NCI-H146 treated with DMSO at 0.1 percent for 48 hours (cell line): ENCODE measurements around the gene TMEM203.

Source experiments
- DNase-seq: peaks from one replicate; lab custom pipeline; 2025; ENCODE audit not compliant: unreplicated experiment; lab: John Stamatoyannopoulos, UW

Gene TMEM203

DNA sequence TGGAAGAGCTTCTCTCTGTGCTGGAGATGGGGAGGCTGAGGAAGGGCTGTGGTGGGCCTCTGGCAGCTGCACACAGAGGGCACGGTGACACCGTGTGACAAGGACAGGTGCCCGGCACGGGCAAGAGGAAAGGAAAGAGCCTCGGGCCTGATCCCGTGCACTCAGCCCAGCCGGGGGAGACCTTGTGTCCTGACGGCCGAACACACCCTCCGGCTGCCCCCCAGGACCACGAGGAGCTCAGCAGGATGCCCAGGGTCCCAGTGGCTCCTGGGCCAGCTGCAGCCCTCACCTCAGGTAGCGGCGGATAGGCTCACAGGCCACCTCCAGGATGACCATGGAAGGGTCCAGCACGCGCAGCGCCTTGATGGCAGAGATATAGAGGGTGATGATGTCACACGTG is 22.6 kb downstream of the TMEM203 start:
- DNase-seq, result no peak

DNA sequence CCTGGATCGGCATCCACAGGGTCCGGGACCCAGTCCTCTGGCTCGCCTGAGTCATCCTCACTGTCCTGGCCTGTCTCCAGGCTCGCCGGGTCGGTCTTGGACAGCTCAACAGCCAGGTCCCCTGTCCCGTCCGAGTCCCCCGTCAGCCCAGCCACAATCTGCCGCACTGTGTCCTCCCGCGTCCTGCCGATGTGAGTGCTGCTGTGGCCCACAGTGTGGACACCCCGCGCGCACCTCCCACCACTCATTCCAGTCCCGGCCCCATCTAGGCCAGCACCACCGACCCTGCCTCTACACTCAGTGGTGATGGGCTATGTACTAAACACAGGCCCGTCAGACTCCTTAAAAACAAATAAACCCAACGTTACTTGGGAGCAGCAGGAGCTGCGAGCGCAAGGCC is 23.8 kb downstream of the TMEM203 start:
- no peak for DNase-seq

DNA sequence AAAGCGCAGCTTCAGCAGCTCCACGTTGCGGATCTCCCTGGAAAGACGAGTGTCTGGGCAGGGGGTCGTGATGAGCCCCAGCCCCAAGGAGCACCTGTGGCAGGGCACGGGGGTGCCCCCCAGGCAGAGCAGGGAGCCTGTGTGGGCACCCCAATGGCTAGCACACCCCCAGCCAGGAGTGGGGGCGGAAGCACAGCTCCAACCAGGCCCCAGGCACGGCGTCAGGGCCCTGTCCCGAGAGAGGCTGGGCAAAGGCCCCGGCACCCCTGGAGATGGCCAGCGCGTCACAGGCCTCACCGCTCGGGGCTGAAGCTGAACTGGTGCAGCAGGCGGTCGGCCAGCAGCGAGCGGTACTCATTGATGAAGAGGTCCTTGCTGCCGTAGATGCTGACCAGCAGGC is 25.0 kb downstream of the TMEM203 start:
- no peak for DNase-seq

DNA sequence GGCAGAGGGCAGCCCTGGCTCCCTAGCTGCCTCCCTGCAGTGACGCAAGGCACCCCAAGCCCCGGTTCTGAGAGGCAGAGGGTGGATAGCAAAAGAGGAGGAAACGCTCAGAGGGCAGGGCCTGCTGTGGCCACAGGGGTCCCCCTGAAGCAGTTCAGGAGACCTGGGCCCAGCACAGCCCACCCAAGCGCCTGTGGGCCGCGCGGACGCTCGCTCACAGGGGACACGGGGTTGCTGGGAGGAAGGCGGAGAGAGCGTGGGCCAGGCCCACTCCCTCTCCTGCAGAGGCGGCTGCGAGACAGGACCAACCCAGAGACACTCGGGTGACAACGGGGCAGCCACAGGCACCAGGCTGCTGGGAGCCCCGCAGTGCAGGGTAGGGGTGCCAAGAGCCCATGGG is 25.7 kb downstream of the TMEM203 start:
- no peak for DNase-seq

DNA sequence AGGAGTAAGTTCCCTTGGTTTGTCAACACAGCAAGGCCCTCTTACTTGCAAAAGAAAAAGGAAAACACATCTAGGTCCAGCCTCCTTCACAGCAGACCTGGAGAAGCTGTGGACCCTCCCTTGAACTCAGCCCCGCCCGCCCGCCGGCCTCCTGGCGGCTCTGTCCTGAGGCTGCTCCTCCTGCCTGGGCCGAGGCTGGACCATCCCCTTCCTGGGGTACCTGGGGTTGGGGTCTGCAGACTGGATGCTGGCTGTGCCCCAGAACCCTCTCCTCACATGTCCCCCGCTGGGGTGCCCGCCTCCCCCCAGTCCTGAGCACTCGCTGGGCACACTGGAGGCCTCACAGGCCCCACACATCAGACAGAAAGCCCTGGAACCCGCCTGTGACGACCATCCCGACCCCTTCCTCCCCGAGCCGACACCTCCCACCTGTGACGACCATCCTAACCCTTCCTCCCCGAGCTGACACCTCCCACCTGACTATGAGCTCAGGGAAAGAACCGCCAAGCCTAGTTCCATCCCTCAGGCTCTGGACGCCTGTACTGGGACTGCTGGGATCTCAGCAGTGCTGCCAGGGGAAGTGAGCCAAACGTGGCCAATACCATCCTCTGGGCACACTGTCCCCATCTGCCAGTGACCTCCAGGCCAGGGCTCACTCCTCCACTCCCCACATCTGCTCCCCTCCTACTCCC is 26.4 kb downstream of the TMEM203 start:
- no peak for DNase-seq

DNA sequence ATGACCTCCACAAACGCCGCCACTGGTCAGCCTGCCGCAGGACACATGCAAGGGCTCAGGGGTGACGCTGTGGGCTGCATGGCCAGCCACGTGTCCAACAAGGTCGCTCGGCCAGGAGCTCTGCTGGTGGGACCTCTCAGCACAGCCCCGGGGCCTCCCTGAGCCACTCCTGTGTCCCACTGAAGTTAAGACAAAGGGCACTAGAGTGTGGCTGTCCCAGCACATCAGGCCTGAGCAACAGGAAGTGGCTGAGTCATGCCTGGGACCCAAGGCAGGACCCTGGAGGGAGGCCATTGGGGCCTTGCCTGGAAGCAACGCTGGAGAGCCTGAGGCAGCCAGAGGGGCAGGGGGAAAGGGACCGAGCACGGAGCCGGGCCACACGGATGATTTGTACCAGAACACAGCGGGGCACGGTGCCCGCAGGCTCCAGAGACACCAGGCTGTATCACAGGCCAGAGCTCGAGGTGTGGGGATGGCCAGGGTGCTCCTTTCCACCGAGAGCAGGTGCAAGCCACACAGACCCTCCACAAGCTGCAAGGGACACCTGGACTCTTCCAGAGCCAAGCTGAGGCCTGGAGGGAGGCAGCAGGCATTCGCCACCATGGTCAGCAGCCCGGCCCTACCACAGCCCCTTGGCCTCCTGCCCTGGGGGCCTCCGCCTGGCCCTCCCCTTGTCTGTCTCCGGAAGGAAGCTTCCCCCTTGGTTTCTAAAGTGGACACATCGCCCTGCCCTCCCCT is 27.1 kb downstream of the TMEM203 start:
- DNase-seq, result no peak

DNA sequence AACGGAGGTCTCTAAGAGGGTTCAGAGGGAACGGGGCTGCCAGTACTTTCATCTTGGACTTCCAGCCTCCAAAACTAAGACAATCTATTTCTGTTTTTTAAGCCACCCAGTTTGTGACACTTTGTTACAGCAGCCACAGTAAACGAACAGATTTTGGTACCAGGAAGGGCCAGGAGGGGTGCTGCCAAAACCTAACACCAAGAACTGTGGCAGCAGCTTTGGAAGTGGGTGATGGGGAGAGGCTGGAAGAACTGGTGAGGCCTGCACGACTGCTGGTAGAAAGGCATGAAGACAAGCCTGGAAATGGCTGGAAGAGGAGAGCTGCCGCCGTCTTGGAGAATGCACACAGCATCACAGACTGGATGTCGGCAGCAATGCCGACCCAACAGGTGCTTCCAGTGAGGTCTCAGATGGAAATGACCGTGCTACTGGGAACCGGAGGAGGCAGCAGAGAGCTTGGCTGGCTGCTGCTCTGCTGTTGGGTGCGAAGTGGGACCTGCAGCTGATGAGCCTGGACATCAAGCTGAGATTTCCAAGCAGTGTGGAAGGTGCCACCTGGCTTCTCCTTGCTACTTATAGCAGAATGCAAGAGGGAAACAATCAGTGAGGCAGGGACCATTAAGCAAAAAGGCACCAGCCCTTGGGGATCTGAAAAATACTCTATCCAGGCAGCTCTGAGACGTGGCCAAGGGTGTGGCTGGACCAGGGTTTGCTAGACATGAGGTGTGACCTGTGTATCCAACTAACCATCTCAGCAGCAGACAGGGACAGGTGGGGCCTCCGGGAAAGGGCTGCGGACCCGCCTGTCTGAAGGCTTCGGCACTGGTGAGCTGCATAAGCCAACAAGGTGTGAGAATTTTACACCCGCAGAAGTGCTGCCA is 28.9 kb downstream of the TMEM203 start:
- DNase-seq, result peak; percentile 31

DNA sequence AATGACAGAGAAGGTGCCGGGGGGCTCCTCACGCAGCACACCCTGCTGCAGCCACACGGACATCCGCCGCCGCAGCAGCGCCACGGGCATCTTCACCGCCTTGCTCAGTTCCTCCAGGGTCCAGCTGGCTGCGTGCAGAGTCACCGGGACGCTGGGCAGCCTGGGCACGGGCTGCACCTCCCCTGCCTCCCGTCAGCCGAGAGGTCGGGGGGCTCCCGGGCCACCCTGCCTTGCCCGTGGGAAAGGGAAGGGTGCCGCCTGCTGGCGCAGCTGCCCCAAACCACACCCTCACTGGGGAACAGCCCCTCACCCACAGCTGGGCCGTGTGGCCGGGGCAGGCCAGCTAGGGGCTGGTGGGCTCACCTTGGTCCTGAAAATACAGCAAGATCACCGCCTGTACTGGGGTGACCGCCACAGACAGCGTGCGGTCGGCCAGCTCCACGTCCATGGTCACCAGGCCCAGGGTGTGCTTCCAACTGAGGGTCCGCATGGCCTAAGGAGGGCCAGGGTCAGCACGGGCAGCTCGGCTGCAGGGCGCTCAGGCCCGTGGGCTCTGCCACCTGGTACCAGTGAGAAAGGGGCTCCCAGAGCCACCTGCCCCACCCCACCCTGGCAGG is 30.0 kb downstream of the TMEM203 start:
- DNase-seq, result no peak

DNA sequence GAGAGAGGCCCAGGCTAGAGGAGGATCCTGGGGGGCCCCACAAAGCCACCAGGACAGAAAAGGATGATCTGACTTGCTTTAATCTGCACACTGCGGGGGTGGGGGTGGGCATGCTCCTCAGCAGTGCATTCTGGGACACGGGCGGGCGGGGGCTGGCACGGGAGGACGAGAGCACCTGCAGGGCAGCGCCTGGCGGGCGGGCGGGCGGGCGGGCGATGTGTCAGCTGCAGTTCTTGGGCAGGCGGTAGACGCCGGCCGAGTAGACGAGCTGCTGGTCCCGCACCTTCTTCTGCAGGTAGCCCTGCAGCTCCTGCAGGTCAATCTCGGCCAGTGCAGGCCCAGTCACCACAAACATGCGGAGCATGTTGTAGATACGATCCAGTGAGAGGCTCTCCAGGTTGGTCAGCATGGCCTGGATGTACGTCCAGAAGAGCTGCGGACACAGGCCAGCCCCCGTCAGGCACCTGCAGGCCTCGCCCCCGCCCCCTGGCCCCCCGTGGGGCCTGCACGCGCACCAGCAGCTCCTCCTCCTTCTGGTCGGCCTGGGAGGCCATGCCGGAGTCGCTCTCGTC is 30.6 kb downstream of the TMEM203 start:
- DNase-seq, result peak; percentile 39

DNA sequence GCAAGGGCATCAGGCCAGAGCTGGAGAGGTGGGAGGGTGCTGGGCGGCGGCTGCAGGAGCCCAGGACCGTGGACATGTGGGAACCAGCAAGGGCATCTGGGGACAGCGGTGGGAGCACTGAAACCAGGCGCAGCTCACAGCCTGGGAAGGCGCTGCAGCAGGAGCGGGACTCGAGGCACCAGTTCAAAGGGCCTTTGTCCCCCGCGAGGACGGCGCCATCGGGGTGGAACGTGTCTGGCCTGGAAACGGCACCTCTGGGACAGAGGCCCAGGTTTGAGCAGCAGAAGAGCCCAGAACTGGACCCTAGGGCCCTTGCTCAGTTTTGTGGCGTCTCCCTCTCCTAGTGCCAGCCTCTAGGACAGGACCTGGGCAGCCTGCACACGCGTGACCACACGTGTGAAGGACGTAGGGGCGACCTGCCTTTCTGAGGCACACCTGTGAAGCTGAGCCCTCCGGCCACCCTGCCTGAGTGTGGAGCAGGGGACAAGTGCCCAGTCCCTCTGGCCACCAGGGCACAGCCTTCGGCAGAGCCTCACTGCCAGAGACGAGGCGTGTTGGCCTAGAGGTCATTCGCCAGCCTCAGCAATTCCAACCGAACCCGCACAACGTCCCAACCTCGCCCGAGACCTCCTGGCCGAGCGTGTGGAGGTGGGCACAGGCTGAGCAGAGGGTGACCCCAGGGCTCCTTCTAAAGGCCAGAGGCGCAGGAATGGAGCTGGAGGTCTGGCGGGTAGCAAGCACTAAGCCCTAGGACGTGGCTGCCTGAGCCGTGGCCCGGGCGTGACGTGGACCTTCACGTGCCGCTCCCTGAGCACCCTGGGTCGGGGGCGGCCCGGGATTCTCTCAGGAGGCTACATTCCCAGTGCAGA is 31.4 kb downstream of the TMEM203 start:
- no peak for DNase-seq

DNA sequence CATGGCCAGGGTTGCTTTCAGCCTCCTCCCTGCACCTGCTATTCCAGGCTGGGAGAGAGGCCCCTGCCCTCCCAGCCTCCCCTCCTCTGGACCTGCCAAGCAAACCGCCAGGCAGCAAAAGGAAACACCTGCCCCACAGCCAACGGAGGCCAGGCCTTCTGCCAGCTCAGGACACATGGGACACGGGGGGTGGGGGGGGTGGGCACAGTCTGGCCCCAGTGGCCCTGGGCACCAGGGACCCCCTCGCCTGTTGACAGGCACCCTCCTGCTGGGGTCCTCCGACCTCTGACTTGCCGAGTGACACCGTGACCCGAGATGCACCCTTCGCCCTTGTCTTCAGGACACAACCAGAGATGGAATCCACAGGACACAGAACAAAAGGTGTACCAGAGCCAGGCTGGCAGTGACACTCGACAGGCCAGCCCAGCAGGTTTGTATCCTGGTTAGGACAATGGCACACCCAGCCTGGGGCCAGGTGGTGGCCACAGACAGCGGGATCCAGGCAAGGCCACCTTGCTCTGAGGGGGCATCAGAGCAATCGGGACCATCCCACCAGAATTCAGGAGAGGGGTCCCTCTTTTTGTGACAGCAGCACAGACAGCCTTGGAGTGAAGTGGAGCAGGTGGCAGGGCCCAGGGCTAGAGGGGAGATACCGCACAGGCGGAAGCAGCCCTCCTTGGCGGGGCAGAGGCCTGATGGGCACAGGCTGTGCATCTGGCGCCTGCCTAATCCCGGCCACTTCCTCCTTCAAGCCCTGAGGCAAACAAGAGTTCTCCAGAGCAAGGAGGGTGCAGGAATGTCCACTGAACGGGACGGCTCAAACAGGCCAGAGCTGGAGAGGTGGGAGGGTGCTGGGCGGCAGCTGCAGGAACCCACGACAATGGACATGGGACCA is 32.3 kb downstream of the TMEM203 start:
- no peak for DNase-seq

DNA sequence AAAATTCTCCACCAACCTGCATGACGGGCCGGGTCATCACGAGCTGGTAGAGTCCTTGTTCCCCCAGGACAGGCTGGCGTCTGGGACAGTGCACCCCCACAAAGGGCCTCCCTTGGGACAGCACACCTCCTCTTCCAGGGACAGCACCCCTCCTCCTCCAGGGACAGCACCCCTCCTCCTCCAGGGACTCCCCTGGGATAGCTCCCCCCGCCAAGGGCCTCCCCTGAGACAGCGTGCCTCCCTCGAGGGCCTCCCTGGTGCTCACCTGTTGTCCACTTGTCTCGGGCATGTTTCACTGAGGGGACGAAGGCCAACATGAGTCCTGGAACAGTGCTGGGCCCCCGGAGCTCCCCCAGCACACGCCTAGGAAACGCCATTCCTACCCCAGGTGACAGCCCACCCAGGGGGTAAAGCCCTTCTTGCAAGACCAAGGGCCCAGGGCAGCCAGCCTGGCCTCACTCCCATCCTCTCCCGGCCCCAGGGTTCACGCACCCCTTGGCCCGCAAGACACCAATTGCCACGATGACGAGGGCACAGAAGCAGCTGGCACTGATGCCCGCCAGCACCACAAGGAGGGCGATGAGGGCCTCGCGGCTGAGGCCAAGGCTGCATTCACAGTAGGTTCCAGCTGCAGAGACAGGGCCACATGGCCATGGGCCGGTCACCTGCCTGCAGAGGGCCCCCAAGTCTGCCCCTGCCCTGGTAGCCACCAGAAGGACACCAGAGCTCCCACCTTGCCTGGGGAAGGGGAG is 34.1 kb downstream of the TMEM203 start:
- no peak for DNase-seq

DNA sequence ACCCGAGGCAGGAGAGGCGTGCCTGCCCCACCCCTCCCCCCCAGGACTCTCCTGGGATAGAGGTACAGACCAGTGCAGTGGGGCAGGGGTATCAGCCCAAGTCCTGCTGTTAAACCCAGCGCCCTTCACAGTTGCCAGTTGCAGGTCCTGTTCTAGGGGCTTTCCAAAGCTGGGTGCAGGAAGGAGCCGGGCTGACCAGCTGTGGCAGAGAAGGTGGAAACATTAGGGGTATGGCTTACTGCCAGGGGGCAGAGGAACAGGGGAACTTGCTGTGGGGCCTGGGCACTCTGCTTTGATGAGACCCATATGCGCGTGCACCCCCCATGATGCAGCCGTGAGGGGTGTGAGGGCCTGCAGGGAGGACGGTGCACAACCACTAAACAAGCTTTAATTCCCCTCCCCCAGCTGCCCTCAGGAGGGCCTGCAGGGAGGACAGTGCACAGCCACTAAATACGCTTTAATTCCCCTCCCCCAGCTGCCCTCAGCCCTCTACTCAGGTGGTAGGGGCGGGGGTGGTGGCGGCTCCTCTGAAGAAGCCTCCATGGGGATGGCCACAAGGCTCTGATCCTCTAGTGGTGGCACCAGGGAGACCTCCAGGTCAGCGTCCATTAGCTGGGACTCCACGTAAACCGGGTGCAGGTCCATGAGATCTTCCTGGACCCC is 34.8 kb downstream of the TMEM203 start:
- DNase-seq, result no peak

DNA sequence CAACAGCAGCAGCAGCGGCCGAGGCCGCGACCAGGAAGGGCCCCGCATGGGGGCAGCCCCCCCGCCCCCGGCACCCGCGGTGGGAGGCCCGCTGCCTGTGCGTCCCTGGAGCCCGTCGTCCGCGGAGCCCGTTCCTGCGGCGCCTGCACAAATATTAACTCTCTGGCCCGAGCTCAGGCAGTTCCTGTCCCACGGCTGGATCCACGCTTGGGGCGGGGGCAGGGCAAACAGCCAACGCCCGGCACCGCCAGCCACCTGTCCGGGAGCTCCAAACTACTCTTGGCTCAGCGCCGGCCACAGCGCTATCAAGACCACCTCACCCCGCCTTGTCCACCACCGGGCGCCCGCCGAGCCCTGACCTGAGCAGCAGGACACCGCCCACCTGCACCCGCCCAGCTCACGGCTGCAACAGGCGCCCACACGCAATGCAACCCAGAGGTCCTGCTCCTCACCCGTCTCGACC is 35.5 kb downstream of the TMEM203 start, which contains the start of gene LRRC26:
Gene LRRC26, minus strand, starts transcription at position 156 of the 463 bp plus-strand sequence. Its CDS starts 108 bp downstream, at position 48.
- no peak for DNase-seq

DNA sequence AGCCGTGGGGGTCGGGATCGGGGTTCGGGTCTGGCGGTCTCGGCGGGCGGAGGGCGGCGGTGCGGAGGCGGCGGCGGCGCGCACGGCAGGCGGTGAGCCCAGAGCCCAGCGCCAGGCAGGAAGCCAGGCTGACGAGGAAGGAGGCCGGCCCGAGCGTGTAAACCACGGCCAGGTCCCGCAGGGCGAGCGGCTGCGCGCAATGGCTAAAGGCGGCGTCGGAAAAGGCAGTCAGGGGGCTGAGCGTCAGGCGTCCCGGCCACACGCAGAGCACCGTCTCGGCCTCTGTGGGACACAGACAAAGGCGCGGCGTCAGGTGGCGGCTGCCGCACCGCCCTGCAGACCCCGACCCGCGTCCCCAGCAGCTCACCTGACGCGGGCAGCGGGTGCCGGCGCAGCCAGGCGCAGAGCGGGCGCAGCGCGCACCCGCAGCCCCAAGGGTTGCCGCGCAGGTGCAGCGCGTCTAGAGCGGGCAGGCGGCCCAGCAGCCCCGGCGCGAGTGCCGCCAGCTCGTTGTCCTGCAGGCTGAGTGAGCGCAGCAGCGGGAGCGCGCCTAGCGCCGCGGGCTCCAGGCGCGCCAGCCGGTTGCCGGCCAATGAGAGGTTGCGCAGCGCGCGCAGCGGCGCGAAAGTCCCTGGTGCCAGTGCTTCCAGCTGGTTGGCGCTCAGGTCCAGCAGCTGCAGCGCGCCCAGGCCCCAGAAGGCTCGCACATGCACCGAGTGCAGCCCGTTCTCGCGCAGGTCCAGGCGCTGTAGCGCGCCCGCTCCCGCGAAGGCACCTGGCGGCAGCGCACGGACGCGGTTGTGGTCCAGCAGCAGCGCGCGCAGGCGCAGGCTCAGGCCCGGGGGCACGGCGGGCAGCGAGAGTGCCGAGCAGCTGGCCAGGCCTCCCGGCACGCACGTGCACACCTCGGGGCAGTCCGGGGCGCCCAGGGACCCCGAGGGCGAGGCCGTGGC is 36.3 kb downstream of the TMEM203 start:
- DNase-seq, result peak; percentile 63

DNA sequence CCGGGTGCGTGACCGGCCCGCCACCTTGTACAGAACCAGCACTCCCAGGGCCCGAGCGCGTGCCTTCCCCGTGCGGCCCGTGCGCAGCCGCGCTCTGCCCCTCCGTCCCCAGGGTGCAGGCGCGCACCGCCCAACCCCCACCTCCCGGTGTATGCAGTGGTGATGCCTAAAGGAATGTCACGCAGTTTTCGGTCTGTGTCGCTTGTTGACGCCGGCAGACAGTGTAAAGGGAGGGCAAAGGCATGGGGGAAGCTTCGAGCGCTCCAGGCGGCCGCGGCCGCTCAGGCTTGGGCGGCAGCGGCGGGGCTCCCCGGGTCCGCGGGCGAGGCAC is 36.9 kb downstream of the TMEM203 start:
- no peak for DNase-seq
